Measurements from ENCODE around the gene A3GALT2. TPM values are rescaled to one million over a fixed set of nuclear protein-coding genes. Genes with fewer than 3 reads are reported as not detected.
A peak's percentile ranks its signal among the peaks of the same experiment; 100 is the strongest.

A3GALT2 gene
- total and polyA plus RNA-seq, 9 of the 15 experiments (the other 6 are each of a cell fraction or from before 2014, with no cell fraction given), result not detected

GRCh38 chr1:33349778-33350610 lies 29.1 kb upstream of the A3GALT2 start (continued):
- no peak for TF ChIP-seq SMC3 (conservative IDR thresholded peaks at IDR 0.05; ENCODE audit: insufficient read depth, low read depth, low read length)
- TF ChIP-seq CBX5 (IDR thresholded peaks at IDR 0.05; ENCODE audit: borderline replicate concordance, low read depth), result no peak
- peak; percentile 71 for TF ChIP-seq HES1 (IDR thresholded peaks at IDR 0.05; ENCODE audit: low read depth)
- no peak for TF ChIP-seq SP2 (IDR thresholded peaks at IDR 0.05; ENCODE audit: extremely low read depth, low read depth, low read length, poor library complexity, severe bottlenecking)
- TF ChIP-seq ZNF224 (CRISPR knock-in tag; IDR thresholded peaks at IDR 0.05), result no peak
- TF ChIP-seq ZBTB26 (CRISPR knock-in tag; IDR thresholded peaks at IDR 0.05), result no peak
- no peak for TF ChIP-seq SNIP1 (IDR thresholded peaks at IDR 0.05; ENCODE audit: low read depth)
- TF ChIP-seq GTF2F1 (IDR thresholded peaks at IDR 0.05; ENCODE audit: low read depth, low read length), result peak; percentile 38; the same call in 1 of the 2 replicates
- no peak for TF ChIP-seq ZNF79 (CRISPR knock-in tag; IDR thresholded peaks at IDR 0.05; ENCODE audit: low read depth)
- no peak for TF ChIP-seq ZNF347 (CRISPR knock-in tag; IDR thresholded peaks at IDR 0.05; ENCODE audit: low read depth)
- peak; percentile 59 for TF ChIP-seq SMAD4 (CRISPR knock-in tag; conservative IDR thresholded peaks at IDR 0.05)
- no peak for TF ChIP-seq ZNF668 (CRISPR knock-in tag; IDR thresholded peaks at IDR 0.05)
- no peak for TF ChIP-seq ZNF282 (CRISPR knock-in tag; IDR thresholded peaks at IDR 0.05)
- no peak for TF ChIP-seq TAF7 (tag; IDR thresholded peaks at IDR 0.05)
- no peak for TF ChIP-seq KAT8 (IDR thresholded peaks at IDR 0.05; ENCODE audit: low read depth)
- no peak for TF ChIP-seq ZNF561 (CRISPR knock-in tag; conservative IDR thresholded peaks at IDR 0.05)
- no peak for TF ChIP-seq RBM25 (IDR thresholded peaks at IDR 0.05; ENCODE audit: low read depth, low read length, severe bottlenecking)
- peak; percentile 79 for TF ChIP-seq TBP (optimal IDR thresholded peaks at IDR 0.05; ENCODE audit: low read depth, low read length)
- TF ChIP-seq GATAD2A (IDR thresholded peaks at IDR 0.05), result no peak
- no peak; the same call in 1 of the 2 replicates for TF ChIP-seq JUND (IDR thresholded peaks at IDR 0.05; ENCODE audit: borderline replicate concordance, low read depth, low read length)
- no peak; the same call in 2 of the 3 replicates for TF ChIP-seq JUND (tag; IDR thresholded peaks at IDR 0.05; ENCODE audit: borderline replicate concordance, low read depth, low read length)
- no peak for TF ChIP-seq BACH1 (tag; IDR thresholded peaks at IDR 0.05)
- 0 out of 2 replicates have a peak, but pooled peaks have one; percentile 43 for TF ChIP-seq NBN (IDR thresholded peaks at IDR 0.05; ENCODE audit: low read depth)
- no peak for TF ChIP-seq MTF1 (CRISPR knock-in tag; IDR thresholded peaks at IDR 0.05; ENCODE audit: borderline replicate concordance)
- no peak; a peak in 1 of 4 replicates for TF ChIP-seq ZMIZ1 (IDR thresholded peaks at IDR 0.05; ENCODE audit: low read depth in 2 of 2, low read length in 2 of 2)
